ENCODE data around the gene SVEP1. TPM values are rescaled to one million over a fixed set of nuclear protein-coding genes. Genes with fewer than 3 reads are reported as not detected.

Gene SVEP1
- total RNA-seq, 2 donors from 2014 or later = 0.44 to 0.46 TPM

- H3K4me1 ChIP-seq (ENCODE audit: control insufficient read depth, insufficient read depth, low read length) = no peaks in the 10 kb centered on the region
Measured at GRCh38 chr9:110329639-110330230, 249.8 kb downstream of the SVEP1 start.

GRCh38 chr9:110328763-110329162 lies 250.8 kb downstream of the SVEP1 start:
- no peaks in the 10 kb centered on the region for H3K36me3 ChIP-seq (ENCODE audit: control insufficient read depth, insufficient read depth, low read length)
- 87% methylated on average over 1 of the region's 1 CpG; no CpG with 5 or more reads in 1 of the 2 experiments for WGBS, 2 experiments (ENCODE audit: insufficient coverage in 1 of 2, insufficient read length in 1 of 2)
- Mint-ChIP-seq H3K4me3 (no peak overlapping the region), H3K27ac (no peak overlapping the region), H3K4me1 (no peaks in the 10 kb centered on the region), H3K36me3 (ENCODE audit: low read depth) (no peaks in the 10 kb centered on the region), H3K27me3 (ENCODE audit: insufficient read depth) (peaks cover 1% of the 10 kb centered on the region), H3K9me3 (no peaks in the 10 kb centered on the region)
- no peaks in the 10 kb centered on the region for H3K9me3 ChIP-seq (ENCODE audit: control insufficient read depth, low read length)
- TF ChIP-seq CTCF (conservative IDR thresholded peaks at IDR 0.05) = no peak
- H3K4me3 ChIP-seq (ENCODE audit: low read length) = no peak overlapping the region
- no peaks in the 10 kb centered on the region for H3K27me3 ChIP-seq (ENCODE audit: control insufficient read depth, insufficient read depth, low read length, poor library complexity, severe bottlenecking)
- no peaks in the 10 kb centered on the region for H3K4me1 ChIP-seq (ENCODE audit: control insufficient read depth, insufficient read depth, low read length)
- no peak overlapping the region for H3K27ac ChIP-seq (ENCODE audit: low read depth, low read length)
- no peak for DNase-seq
- no peak overlapping the region for H3K9ac ChIP-seq (ENCODE audit: extremely low read depth, low read length, poor library complexity, severe bottlenecking)

More at GRCh38 chr9:110329639-110330230, 249.8 kb downstream of the SVEP1 start:
- H3K4me3 Mint-ChIP-seq = no peak overlapping the region
- H3K27me3 Mint-ChIP-seq (ENCODE audit: insufficient read depth) = peaks cover 1% of the 10 kb centered on the region
- Histone ChIP-seq H3K36me3 (ENCODE audit: control insufficient read depth, insufficient read depth, low read length) (no peaks in the 10 kb centered on the region), H3K4me3 (ENCODE audit: low read length) (no peak overlapping the region), H3K9me3 (ENCODE audit: control insufficient read depth, low read length) (no peaks in the 10 kb centered on the region), H3K9ac (ENCODE audit: extremely low read depth, low read length, poor library complexity, severe bottlenecking) (no peak overlapping the region), H3K27ac (ENCODE audit: low read depth, low read length) (no peak overlapping the region), H3K27me3 (ENCODE audit: control insufficient read depth, insufficient read depth, low read length, poor library complexity, severe bottlenecking) (no peaks in the 10 kb centered on the region)
- no peak for TF ChIP-seq CTCF (conservative IDR thresholded peaks at IDR 0.05)
- no peaks in the 10 kb centered on the region for H3K9me3 Mint-ChIP-seq
- WGBS, 2 experiments (ENCODE audit: insufficient coverage in 1 of 2, insufficient read length in 1 of 2) = 92 to 94% methylated on average over 4 to 5 of the region's 5 CpGs
- DNase-seq = no peak
- H3K36me3 Mint-ChIP-seq (ENCODE audit: low read depth) = no peaks in the 10 kb centered on the region
- H3K27ac Mint-ChIP-seq = no peak overlapping the region
- H3K4me1 Mint-ChIP-seq = no peaks in the 10 kb centered on the region

- Histone ChIP-seq H3K4me1 (ENCODE audit: control insufficient read depth, insufficient read depth, low read length) (no peaks in the 10 kb centered on the region), H3K9me3 (ENCODE audit: control insufficient read depth, low read length) (no peaks in the 10 kb centered on the region), H3K4me3 (ENCODE audit: low read length) (no peak overlapping the region), H3K27me3 (ENCODE audit: control insufficient read depth, insufficient read depth, low read length, poor library complexity, severe bottlenecking) (no peaks in the 10 kb centered on the region), H3K36me3 (ENCODE audit: control insufficient read depth, insufficient read depth, low read length) (no peaks in the 10 kb centered on the region), H3K9ac (ENCODE audit: extremely low read depth, low read length, poor library complexity, severe bottlenecking) (no peak overlapping the region), H3K27ac (ENCODE audit: low read depth, low read length) (no peak overlapping the region)
- H3K4me3 Mint-ChIP-seq = no peak overlapping the region
- WGBS, 2 experiments (ENCODE audit: insufficient coverage in 1 of 2, insufficient read length in 1 of 2) = 92% methylated on average over 1 of the region's 1 CpG; no CpG with 5 or more reads in 1 of the 2 experiments
- no peaks in the 10 kb centered on the region for H3K27me3 Mint-ChIP-seq (ENCODE audit: insufficient read depth)
- no peak for DNase-seq
- no peaks in the 10 kb centered on the region for H3K9me3 Mint-ChIP-seq
- H3K27ac Mint-ChIP-seq = no peak overlapping the region
- H3K36me3 Mint-ChIP-seq (ENCODE audit: low read depth) = no peaks in the 10 kb centered on the region
- H3K4me1 Mint-ChIP-seq = no peaks in the 10 kb centered on the region
- TF ChIP-seq CTCF (conservative IDR thresholded peaks at IDR 0.05) = no peak
Measured at GRCh38 chr9:110327716-110328115, 251.8 kb downstream of the SVEP1 start.
